ENCODE measurements around the gene KRT36. TPM values are rescaled to one million over a fixed set of nuclear protein-coding genes. Genes with fewer than 3 reads are reported as not detected.

The KRT36 gene
- total and polyA plus RNA-seq, 10 of the 15 experiments (the other 5 are each of a cell fraction or from before 2014, with no cell fraction given) = not detected

DNA sequence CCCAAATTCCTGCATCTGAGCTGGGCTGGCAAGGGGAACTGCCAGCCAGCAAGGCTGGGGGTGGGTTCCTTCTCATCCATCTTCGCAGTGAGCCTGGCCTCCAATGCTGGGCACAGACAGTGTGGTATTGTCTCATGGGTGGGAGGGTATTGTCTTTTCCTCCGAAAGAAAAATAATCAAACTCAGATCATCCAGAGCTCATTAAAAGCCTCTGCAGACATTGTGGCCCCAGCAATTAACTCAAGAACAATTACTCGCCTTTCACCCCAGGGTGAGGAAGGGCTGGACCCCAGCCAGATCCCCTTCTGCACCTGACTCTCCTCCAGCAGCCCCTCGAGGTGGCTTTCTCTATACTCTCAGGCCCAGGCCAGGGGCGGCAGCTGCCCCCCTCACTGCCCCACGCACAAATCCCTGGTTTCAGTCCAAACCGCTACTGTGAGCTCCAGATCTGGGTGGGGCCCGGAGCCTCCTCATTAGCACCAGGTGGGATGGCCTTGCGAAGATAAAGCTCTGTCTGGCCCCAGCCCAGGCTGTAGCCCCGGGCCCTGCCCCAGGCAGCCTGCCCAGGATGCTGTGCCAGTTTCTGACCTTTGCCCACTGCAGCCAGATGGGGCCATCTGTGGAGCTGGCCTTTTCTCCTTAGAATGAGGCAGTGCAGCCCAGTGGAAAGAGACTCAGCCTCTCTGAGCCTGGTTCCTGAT, 31.3 kb upstream of the KRT36 start:
- H3K27me3 ChIP-seq (replicated peaks in 1 of 2; ENCODE audit: control insufficient read depth in 2 of 2, insufficient read depth in 2 of 2, low read length in 1 of 2) = no peaks in the 10 kb centered on the region; a peak in 1 of 4 replicates
- FAIRE-seq = no peak
- no peaks in the 10 kb centered on the region for H3K36me3 ChIP-seq (ENCODE audit: control insufficient read depth in 2 of 2, insufficient read depth in 2 of 2, low read length in 1 of 2)
- H3K4me2 ChIP-seq (ENCODE audit: control insufficient read depth, insufficient read depth) = no peak overlapping the region
- ChIA-PET CTCF (no interaction called here), POLR2A (no interaction called here), RAD21 (ENCODE audit: unreplicated experiment) (no interaction called here), SMC1A (ENCODE audit: uncharacterized antibody, unreplicated experiment) (no interaction called here)
- H3K4me1 ChIP-seq (ENCODE audit: control insufficient read depth, insufficient read depth, low read length) = no peaks in the 10 kb centered on the region
- no peak overlapping the region for H3K27ac ChIP-seq (ENCODE audit: control insufficient read depth, insufficient read depth)
- H3K9me3 ChIP-seq (replicated peaks; ENCODE audit: control insufficient read depth, insufficient read depth, low read length) = no peaks in the 10 kb centered on the region
- intact Hi-C loops (cut with micrococcal nuclease; ENCODE audit: unreplicated experiment) = no loop called here
- WGBS (ENCODE audit: insufficient coverage, insufficient replicate concordance, low lambda C conversion rate, missing lambda C conversion rate) = 20% methylated on average over 10 of the region's 10 CpGs
- no peak overlapping the region for H3K4me3 ChIP-seq
- TF ChIP-seq ASH2L (IDR thresholded peaks at IDR 0.05; ENCODE audit: borderline replicate concordance, low read depth) = no peak
- no peak for TF ChIP-seq PML (IDR thresholded peaks at IDR 0.05; ENCODE audit: low read length)
- no peak for TF ChIP-seq FOS (IDR thresholded peaks at IDR 0.05; ENCODE audit: borderline replicate concordance, extremely low read depth, insufficient read length)
- no peak for TF ChIP-seq TCF7 (IDR thresholded peaks at IDR 0.05; ENCODE audit: borderline replicate concordance)
- no peak for TF ChIP-seq NFYA (IDR thresholded peaks at IDR 0.05; ENCODE audit: borderline replicate concordance, low read depth, low read length)
- TF ChIP-seq, protein P1, sequence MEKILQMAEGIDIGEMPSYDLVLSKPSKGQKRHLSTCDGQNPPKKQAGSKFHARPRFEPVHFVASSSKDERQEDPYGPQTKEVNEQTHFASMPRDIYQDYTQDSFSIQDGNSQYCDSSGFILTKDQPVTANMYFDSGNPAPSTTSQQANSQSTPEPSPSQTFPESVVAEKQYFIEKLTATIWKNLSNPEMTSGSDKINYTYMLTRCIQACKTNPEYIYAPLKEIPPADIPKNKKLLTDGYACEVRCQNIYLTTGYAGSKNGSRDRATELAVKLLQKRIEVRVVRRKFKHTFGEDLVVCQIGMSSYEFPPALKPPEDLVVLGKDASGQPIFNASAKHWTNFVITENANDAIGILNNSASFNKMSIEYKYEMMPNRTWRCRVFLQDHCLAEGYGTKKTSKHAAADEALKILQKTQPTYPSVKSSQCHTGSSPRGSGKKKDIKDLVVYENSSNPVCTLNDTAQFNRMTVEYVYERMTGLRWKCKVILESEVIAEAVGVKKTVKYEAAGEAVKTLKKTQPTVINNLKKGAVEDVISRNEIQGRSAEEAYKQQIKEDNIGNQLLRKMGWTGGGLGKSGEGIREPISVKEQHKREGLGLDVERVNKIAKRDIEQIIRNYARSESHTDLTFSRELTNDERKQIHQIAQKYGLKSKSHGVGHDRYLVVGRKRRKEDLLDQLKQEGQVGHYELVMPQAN (conservative IDR thresholded peaks at IDR 0.05) = no peak
- no peak for TF ChIP-seq E2F4 (IDR thresholded peaks at IDR 0.05; ENCODE audit: low read depth, low read length)
- TF ChIP-seq, protein P2, sequence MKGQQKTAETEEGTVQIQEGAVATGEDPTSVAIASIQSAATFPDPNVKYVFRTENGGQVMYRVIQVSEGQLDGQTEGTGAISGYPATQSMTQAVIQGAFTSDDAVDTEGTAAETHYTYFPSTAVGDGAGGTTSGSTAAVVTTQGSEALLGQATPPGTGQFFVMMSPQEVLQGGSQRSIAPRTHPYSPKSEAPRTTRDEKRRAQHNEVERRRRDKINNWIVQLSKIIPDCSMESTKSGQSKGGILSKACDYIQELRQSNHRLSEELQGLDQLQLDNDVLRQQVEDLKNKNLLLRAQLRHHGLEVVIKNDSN (IDR thresholded peaks at IDR 0.05; ENCODE audit: borderline replicate concordance, extremely low read length, insufficient read depth, low read depth, low read length) = no peak
- TF ChIP-seq, protein P3, sequence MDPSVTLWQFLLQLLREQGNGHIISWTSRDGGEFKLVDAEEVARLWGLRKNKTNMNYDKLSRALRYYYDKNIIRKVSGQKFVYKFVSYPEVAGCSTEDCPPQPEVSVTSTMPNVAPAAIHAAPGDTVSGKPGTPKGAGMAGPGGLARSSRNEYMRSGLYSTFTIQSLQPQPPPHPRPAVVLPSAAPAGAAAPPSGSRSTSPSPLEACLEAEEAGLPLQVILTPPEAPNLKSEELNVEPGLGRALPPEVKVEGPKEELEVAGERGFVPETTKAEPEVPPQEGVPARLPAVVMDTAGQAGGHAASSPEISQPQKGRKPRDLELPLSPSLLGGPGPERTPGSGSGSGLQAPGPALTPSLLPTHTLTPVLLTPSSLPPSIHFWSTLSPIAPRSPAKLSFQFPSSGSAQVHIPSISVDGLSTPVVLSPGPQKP (IDR thresholded peaks at IDR 0.05; ENCODE audit: low read depth, low read length) = no peak
- TF ChIP-seq RELB (IDR thresholded peaks at IDR 0.05; ENCODE audit: low read depth) = no peak
- TF ChIP-seq NBN (IDR thresholded peaks at IDR 0.05) = no peak
- no peak for TF ChIP-seq SREBF2 (IDR thresholded peaks at IDR 0.05; ENCODE audit: low read length)
- no peak for TF ChIP-seq BMI1 (IDR thresholded peaks at IDR 0.05; ENCODE audit: borderline replicate concordance)
- no peaks in the 10 kb centered on the region for H4K20me1 ChIP-seq (ENCODE audit: control insufficient read depth, insufficient read depth)
- H3K9ac ChIP-seq (ENCODE audit: control insufficient read depth, insufficient read depth, low read length) = no peak overlapping the region
- no peak overlapping the region for H2AFZ ChIP-seq (ENCODE audit: control insufficient read depth, low read depth, low read length)
- BruUV-seq (replicated peaks) = no TSS peak
- H3K79me2 ChIP-seq (ENCODE audit: control insufficient read depth, insufficient read depth, low read length) = no peaks in the 10 kb centered on the region
- in situ Hi-C loops (cut with MboI) = no loop called here
- ATAC-seq = no peak
- DNase-seq (ENCODE audit: low read depth, low spot score) = no peak
